Transverse colon (tissue), 4 donors: ENCODE results near the gene NEK10. TPM values are rescaled to one million over a fixed set of nuclear protein-coding genes. Genes with fewer than 3 reads are reported as not detected.

ENCODE experiments used
- DNase-seq: peaks from one replicate; pipeline ENCODE4 v3.0.0-alpha.2; 2019
- H3K27ac ChIP-seq, 4 donors: fragments of 200-600 bp; sonication (generic); 2 replicates each; pipeline ENCODE4 v1.5.1; 2016 to 2018; ENCODE audit warnings: inconsistent platforms in 4 of 4
- H3K27me3 ChIP-seq: fragments of 200-600 bp; sonication (generic); 2 replicates; pipeline ENCODE4 v1.5.1; 2017; ENCODE audit warnings: inconsistent platforms
- H3K36me3 ChIP-seq, 4 donors: fragments of 200-600 bp; sonication (generic); 2 replicates each; pipeline ENCODE4 v1.5.1; 2017 to 2019; ENCODE audit warnings: inconsistent platforms in 4 of 4
- H3K4me1 ChIP-seq, 4 donors: fragments of 200-600 bp; sonication (generic); 2 replicates each; pipeline ENCODE4 v1.5.1; 2017 to 2020; ENCODE audit warnings: inconsistent platforms in 4 of 4
- H3K4me3 ChIP-seq, 4 donors: fragments of 200-600 bp; sonication (generic); 1 replicate in 1 of 4; 2 replicates in 3 of 4; pipeline versions ENCODE4 v1.5.1 to v1.6.1; 2017 to 2019; ENCODE audit warnings: inconsistent platforms in 4 of 4
- H3K9me3 ChIP-seq, 2 donors: fragments of 200-600 bp; sonication (generic); 2 replicates each; pipeline ENCODE4 v1.5.1; 2017 to 2019; ENCODE audit warnings: inconsistent platforms in 2 of 2
- CTCF ChIP-seq, 5 experiments: fragments of 200-600 bp in 3 of 5; fragments of 450-650 bp in 2 of 5; sonication (generic) in 3 of 5; IDR thresholded peaks; 1 replicate in 2 of 5; 2 replicates in 3 of 5; pipeline ENCODE4 v1.5.1; 2016 to 2017; ENCODE audit warnings: antibody characterized with exemption in 5 of 5, inconsistent platforms in 3 of 5, mild to moderate bottlenecking in 2 of 5, moderate library complexity in 1 of 5
- EP300 ChIP-seq: sonication (generic); formaldehyde crosslinking; IDR thresholded peaks from one replicate; pipeline ENCODE4 v1.6.1; 2017; ENCODE audit warnings: antibody characterized with exemption, low read depth
- POLR2A ChIP-seq: fragments of 450-650 bp; IDR thresholded peaks from one replicate; pipeline ENCODE4 v1.6.1; 2016; ENCODE audit warnings: antibody characterized with exemption, mild to moderate bottlenecking, moderate library complexity
- POLR2AphosphoS5 ChIP-seq, 3 donors: sonication (generic); formaldehyde crosslinking; IDR thresholded peaks; one replicate each; pipeline ENCODE4 v1.6.1; 2016; ENCODE audit warnings: antibody characterized with exemption in 3 of 3
- WGBS, 2 donors: methylation state at CpG; one replicate each; pipeline ENCODE4 v1.1.5; 2018; ENCODE audit warnings: low coverage in 1 of 2; 5-methylcytosine and 5-hydroxymethylcytosine counted together
- in situ Hi-C, 4 donors: fragments of 200-750 bp; cut with MboI; loops; one replicate each; pipeline versions ENCODE4 v1.15.0 to v1.15.1; 2017; ENCODE audit warnings: low sequenced_read_pairs in 3 of 4, low pct_ligation_motif_present in 1 of 4, low pct_unique_long_range_greater_than_20kb in 1 of 4
- intact Hi-C: fragments of 100-400 bp; cut with DNase I; formaldehyde crosslinking; loops from one replicate; pipeline ENCODE4 v1.15.1; 2023; ENCODE audit warnings: low total_unique reads
- total RNA-seq, 4 donors: library from RNA; depleted of rRNA; stranded (reverse); fragments of >200 nt; gene quantifications; one replicate each; pipeline ENCODE4 v1.1.0, GENCODE V29; 2016

The NEK10 gene
- total RNA-seq, 4 donors from 2014 or later, result 1.1 to 3.2 (median 1.7) TPM

- Histone ChIP-seq H3K4me1 (peaks cover 0 to 14% (median 5%) of the 10 kb centered on the region in 4 donors), H3K4me3 (no peak overlapping the region), H3K36me3 (no peaks in the 10 kb centered on the region), H3K27me3 (no peaks in the 10 kb centered on the region), H3K27ac (peak overlapping the region in 2 of 4 donors; percentile 31 to 40), H3K9me3 (no peaks in the 10 kb centered on the region)
- 15 to 40% methylated on average over 2 of the region's 2 CpGs for WGBS, 2 donors
- no peak for DNase-seq
- intact Hi-C loops (no loop called here), in situ Hi-C loops (no loop called here)
- no peak for TF ChIP-seq POLR2A
- no peak for TF ChIP-seq POLR2AphosphoS5 (IDR thresholded peaks at IDR 0.05)
- TF ChIP-seq EP300, result no peak
- TF ChIP-seq CTCF (IDR thresholded peaks at IDR 0.05), result no peak
These were observed 168.3 kb downstream of the NEK10 start for GRCh38 chr3:27200721-27201489.

- no peak for TF ChIP-seq POLR2AphosphoS5 (IDR thresholded peaks at IDR 0.05)
- no peak for TF ChIP-seq EP300
- TF ChIP-seq CTCF (IDR thresholded peaks at IDR 0.05), result no peak
- in situ Hi-C loops, result no loop called here
- no peak overlapping the region for H3K27ac ChIP-seq
- intact Hi-C loops, result no loop called here
- H3K4me1 ChIP-seq, result no peaks in the 10 kb centered on the region
- H3K9me3 ChIP-seq, result no peaks in the 10 kb centered on the region
- H3K4me3 ChIP-seq, result no peak overlapping the region
- WGBS, 2 donors, result 0% methylated on average over 1 of the region's 1 CpG
- no peaks in the 10 kb centered on the region for H3K36me3 ChIP-seq
- no peak for DNase-seq
- no peaks in the 10 kb centered on the region for H3K27me3 ChIP-seq
These were observed 174.2 kb downstream of the NEK10 start for GRCh38 chr3:27194861-27195483.

GRCh38 chr3:27193056-27193455 is 176.1 kb downstream of the NEK10 start:
- in situ Hi-C loops, result no loop called here
- intact Hi-C loops, result no loop called here
- H3K27ac ChIP-seq, result no peak overlapping the region
- no peaks in the 10 kb centered on the region for H3K27me3 ChIP-seq
- 64 to 74% methylated on average over 2 of the region's 2 CpGs for WGBS, 2 donors
- no peaks in the 10 kb centered on the region for H3K36me3 ChIP-seq
- H3K4me3 ChIP-seq, result no peak overlapping the region
- no peaks in the 10 kb centered on the region for H3K9me3 ChIP-seq
- no peak for DNase-seq
- H3K4me1 ChIP-seq, result no peaks in the 10 kb centered on the region
- no peak for TF ChIP-seq POLR2AphosphoS5 (IDR thresholded peaks at IDR 0.05)
- TF ChIP-seq EP300, result no peak
- TF ChIP-seq POLR2A, result no peak
- TF ChIP-seq CTCF (IDR thresholded peaks at IDR 0.05), result no peak

GRCh38 chr3:27186013-27186412 is 183.2 kb downstream of the NEK10 start:
- 78 to 84% methylated on average over 5 of the region's 5 CpGs for WGBS, 2 donors
- no peak for TF ChIP-seq EP300
- no peak for TF ChIP-seq CTCF (IDR thresholded peaks at IDR 0.05)
- TF ChIP-seq POLR2A, result no peak
- no peak for TF ChIP-seq POLR2AphosphoS5 (IDR thresholded peaks at IDR 0.05)
- H3K4me1 ChIP-seq, result no peaks in the 10 kb centered on the region
- H3K9me3 ChIP-seq, result no peaks in the 10 kb centered on the region
- intact Hi-C loops (no loop called here), in situ Hi-C loops (no loop called here)
- H3K36me3 ChIP-seq, result no peaks in the 10 kb centered on the region
- no peak overlapping the region for H3K27ac ChIP-seq
- H3K27me3 ChIP-seq, result no peaks in the 10 kb centered on the region
- no peak overlapping the region for H3K4me3 ChIP-seq
- DNase-seq, result no peak
